Urothelium cell line (cell line): ENCODE data around the gene GABRB1.
A peak's percentile ranks its signal among the peaks of the same experiment; 100 is the strongest.
"Not testable (repeated sequence)": the region's sequence is repeated elsewhere in the genome, so short reads cannot be mapped to it uniquely, and the experiment has no call there.

Experiments
- DNase-seq: peaks from one replicate; pipeline ENCODE4 v3.0.0; 2011; ENCODE audit warnings: low spot score, mixed read lengths
- FAIRE-seq: peaks from 2 replicates; lab custom pipeline; 2011; peaks lifted over from hg19 to GRCh38; lab: Jason Lieb, UNC

Gene GABRB1

DNA sequence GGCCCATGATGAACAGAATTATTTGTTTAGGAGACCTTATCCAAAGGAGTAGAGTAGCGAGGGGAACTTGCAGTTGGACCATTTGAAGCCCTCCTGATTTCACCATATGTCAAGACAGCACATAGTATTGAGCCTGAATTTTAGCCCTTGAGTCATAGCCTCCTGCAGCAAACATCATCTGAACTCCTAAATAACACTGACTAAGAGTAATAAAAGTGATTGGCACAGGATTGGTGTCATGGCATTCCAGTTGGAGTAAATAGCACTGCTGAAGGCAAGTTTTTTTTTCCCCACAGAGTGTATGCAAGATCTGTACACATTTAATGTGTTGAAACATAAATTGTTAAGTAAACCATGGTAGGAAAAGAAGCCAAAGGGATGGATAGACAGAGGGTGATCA is 343.1 kb downstream of the GABRB1 start:
- DNase-seq (no peak), FAIRE-seq (no peak)

DNA sequence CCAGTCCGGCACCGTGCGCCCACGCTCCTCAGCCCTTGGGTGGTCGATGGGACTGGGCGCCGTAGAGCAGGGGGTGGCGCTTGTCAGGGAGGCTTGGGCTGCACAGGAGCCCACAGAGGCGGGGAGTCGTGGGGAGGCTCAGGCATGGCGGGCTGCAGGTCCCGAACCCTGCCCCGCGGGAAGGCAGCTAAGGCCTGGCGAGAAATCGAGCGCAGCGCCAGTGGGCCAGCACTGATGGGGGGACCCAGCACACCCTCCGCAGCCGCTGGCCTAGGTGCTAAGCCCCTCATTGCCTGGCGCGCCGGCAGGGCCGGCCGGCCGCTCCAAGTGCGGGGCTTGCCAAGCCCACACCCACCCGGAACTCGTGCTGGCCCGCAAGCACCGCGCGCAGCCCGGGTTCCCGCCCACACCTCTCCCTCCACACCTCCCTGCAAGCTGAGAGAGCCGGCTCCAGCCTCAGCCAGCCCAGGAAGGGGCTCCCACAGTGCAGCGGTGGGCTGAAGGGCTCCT is 346.7 kb downstream of the GABRB1 start:
- not testable (repeated sequence) for DNase-seq, FAIRE-seq

DNA sequence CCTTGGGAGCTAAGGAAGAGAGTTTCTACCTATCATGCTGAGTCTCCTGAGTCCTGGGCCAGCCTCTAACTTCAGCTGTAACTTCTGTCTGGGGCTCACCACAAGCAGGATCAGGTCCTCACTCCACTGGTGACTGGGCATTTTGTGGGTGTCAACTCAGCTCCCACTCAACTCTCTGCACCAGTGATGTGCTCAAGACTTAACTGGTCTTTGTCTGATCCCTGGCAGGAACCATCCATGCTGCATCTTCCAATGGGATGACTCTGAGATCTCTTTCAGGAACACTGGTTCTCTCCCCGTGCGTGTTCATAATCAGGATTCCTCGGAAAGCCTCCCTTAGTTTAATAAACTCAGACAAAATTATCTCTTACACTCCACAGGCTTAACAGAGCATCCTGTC is 349.8 kb downstream of the GABRB1 start:
- no peak for FAIRE-seq

DNA sequence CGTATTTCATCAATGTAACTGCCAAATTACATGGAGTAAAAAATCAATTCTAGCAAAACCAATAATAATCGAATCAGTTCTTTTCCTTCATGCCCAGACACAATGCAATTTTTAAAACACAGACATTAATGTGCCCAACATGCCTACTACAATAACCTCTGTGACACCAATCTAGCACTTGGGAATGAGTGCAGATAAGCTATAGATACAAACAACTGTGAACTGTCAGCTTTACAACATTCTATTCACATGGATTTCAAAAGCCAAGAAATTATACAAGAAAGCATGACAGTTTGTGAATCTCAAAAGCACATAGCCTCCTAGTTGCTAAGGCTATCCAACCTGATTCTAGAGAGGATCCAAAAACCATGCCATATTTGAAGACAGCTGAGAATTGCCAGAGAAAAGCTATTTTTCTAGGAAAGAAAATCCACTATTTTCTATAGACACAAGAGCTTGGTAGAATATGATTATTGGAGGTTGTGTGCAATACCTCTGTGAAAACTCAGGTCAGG is 351.5 kb downstream of the GABRB1 start:
- FAIRE-seq (no peak), DNase-seq (no peak)

More for the DNA sequence above, 349.8 kb downstream of the GABRB1 start:
- DNase-seq = no peak

DNA sequence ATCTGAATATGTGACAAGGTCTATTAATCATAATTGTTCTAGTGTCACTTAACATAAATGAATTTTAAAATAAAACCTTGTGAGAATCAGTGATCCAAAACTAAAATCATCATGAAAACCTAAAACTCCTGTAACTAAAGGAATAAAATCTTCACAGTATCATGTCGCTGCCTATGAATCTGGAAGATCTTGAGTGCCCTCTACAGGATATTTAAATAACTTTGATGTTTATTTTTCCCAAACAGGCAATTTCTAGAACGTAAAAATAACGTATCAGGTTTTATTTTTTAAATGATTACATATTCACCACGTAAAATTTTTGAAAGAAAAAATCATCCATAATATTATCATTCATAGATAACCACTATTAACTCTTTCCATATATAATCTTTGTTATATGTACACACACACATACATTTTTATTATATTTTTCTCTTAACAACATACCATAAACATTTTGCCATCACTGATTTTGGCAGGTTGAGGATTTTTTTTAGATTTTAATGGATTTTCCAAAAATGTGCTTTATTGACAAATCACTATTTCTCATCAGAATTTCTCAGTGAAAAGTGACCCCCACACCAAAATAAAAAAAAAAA is 352.6 kb downstream of the GABRB1 start:
- DNase-seq (peak; percentile 19), FAIRE-seq (no peak)

DNA sequence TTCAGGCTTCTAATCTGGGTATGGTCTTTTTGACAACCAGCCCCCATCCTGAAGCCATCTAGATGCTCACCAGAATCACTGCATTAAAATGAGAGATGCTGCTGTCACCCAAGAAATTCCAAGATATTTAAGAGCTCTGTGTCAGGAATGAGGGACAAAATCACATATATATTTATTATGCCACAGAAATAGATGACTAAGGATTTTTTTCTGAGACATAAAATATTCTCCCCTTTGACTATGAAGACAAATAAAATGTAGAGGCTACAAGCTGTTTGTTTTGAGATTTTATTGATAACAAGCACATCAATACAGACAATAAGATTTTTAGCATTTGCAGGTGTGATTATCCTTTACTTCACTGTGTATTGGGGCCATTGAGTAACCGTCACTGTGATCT is 354.8 kb downstream of the GABRB1 start:
- FAIRE-seq = no peak

DNA sequence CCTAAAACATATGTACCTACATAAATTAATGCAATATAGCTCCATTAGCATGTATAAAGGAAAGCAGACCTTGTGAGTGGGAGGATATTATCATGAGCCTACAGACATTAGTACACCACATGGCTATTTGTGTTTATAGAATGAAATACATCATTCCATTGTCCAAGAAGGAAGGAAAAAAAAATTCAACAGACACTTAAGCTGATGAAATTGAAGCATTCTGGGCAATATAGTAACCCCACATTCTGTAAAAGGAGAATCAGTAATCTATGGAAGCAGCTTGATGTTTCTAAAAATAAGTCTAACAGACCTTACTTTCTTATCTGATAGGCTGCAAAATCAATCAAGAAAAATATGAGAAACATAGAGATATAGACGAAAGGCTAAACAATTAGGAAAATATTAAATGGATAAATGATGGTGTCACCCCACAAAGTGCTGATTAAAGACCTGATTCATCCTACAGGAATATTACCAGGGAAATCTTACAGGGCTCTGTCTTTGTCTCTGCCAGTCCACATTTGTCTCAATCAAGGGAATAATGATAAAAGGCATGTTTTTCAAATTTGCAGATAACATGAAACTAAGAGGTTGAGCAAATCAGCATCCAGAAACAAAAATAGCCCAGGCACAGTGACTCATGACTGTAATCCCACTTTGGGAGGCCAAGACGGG is 355.3 kb downstream of the GABRB1 start:
- FAIRE-seq (no peak), DNase-seq (no peak)

More for the DNA sequence above, 354.8 kb downstream of the GABRB1 start:
- no peak for DNase-seq

DNA sequence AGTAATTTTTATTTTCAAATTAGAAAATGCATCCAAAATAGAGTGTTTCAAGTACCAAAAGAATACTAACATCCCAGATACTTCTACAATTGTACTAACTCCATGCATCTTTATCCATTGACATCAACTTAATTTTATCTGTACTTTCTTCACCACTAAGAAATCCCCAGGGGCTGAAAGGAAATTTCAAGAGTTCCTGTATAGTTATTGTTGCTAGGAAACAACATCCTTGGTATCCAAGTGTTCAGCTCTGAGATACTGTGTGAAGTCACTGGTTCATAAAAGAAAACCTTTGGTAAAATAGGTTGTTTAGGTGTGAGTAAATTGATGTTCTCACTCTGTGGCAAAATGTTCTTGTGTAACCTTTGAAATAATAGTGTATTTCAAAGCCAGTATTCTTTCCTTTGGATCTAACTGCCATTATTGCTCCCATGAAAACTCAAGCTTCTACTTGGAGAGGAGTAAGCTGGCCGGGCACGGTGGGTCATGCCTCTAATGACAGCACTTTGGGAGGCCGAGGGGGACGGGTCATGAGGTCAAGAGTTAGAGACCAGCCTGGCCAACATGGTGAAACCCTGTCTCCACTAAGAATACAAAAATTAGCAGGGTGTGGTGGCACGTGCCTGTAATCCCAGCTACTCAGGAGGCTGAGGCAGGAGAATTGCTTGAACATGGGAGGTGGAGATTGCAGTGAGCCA is 359.2 kb downstream of the GABRB1 start:
- no peak for FAIRE-seq
- no peak for DNase-seq

DNA sequence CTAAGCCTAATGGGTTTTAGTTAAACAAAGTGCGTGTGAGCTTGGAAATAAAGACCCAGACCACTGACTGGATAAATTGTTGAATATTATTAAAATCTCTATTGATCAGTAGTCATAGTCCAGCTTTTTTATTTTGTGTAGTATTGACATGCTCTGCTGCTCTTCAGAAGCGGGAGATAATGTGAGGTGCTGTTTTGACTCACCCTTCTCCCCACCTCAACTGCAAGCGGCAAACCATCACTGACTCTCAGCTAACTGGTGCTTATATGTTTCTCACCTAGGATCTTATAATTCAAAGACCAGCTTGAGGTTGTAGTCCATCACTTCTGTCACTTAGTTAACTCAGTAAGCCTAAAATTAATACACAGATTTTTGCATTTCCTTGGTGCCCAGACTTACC is 359.9 kb downstream of the GABRB1 start:
- DNase-seq (no peak), FAIRE-seq (no peak)

DNA sequence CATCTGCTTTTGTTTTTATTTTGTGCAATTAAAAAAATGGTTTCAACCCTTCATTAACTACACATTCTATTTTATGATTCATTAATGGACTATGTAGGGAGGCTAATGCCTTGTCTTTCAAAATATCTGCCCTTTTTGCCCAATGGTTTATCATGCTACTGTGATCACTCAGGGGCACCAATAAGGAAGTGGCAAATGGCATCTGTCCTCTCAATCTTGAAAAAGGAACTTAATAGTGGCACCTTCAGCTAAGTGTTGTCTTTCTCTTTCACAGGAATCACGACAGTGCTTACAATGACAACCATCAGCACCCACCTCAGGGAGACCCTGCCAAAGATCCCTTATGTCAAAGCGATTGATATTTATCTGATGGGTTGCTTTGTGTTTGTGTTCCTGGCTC is 375.0 kb downstream of the GABRB1 start:
- DNase-seq = no peak

DNA sequence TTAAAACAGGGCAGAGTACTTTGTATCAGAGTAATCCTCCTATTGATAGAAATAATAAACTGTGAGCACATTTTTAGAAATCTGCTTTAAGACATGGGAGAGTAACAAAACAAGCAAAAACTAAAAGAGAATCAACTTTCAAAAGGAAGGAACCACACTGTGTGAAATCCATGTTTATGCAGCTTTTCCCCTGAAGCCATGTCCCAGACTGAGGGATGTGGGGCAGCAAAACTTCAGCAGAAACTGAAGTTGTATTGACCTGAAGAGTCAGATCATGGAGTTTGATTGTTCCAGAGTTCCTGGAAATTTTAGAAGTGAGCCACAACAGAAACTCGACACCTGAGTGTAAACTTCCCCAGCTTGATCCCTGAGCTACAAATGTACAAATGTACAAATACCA is 378.9 kb downstream of the GABRB1 start:
- DNase-seq (no peak), FAIRE-seq (no peak)

More for the DNA sequence above, 375.0 kb downstream of the GABRB1 start:
- FAIRE-seq = no peak

DNA sequence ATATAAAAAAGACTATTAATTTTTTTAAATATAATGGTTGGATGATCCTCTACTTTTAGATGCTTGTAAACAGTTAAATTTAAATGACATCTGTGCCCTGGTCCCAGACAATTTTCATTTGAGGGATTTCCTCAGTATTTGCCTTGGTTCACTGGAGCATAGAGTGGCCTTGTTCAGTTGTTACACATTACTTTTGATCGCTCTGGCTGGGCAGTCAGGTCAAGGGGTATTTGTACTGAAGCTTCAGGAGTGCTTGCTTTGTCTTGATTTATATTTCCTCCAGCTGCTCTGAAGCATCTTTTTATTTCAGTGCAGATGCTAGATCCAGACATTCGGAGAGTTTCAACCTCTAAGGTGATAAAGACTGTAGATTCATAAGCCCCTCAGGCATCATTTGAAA is 382.2 kb downstream of the GABRB1 start:
- no peak for DNase-seq
- no peak for FAIRE-seq

DNA sequence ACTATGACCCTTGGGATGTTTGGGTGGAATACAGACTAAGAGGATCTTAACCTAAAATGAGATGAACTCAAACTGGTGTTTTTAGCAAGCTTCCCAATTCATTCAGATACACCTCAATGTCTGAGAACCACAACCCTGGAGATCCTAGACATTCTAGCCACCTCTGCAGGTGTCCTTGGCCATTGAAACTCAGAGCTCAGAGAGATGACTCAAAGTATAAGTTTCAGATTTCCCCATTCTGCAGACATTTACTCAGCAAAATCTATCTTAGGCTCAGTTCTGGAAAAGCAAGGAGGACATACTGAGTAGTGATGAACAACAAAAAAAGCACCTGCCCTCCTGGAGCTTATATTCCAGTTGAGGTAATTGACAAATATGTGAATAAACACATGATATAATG is 384.4 kb downstream of the GABRB1 start:
- no peak for FAIRE-seq
- no peak for DNase-seq

DNA sequence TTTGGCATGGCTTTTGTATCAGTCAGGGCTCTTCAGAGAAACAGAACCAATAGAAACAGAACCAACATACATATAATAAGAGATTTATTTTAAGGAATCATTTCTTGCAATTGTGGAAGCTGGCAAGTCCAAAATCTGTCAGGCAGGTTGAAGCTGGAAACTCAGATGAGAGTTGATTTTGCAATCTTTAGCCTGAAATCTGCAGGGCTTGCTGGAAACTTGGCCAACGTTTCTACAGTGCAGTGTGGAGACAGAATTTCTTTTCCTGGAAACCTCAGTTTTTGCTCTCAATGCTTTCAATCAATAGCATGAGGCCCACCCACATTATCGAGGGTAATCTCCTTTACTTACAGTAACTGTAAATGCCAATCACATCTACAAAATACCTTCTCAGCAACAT is 386.8 kb downstream of the GABRB1 start:
- no peak for DNase-seq
- no peak for FAIRE-seq

DNA sequence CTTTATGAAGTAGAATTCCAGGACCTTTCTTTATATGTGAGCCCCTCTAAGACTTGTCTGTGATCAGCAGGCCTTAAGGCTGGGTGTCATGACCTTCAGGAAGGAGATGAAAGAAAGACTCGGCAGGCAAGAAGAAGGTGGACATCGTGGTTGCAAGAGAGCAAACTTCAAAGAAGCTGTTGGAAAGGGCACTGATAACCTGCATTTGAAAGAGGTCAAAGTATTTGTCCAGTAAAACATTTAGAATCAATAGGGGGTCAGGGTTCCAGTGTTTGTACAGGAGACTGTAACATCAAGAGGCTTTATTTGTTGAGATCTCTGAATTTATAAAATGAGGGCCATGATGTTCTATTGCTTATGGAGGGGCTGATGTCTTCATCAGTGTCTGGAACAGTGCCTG is 387.9 kb downstream of the GABRB1 start:
- no peak for FAIRE-seq
- DNase-seq = no peak

DNA sequence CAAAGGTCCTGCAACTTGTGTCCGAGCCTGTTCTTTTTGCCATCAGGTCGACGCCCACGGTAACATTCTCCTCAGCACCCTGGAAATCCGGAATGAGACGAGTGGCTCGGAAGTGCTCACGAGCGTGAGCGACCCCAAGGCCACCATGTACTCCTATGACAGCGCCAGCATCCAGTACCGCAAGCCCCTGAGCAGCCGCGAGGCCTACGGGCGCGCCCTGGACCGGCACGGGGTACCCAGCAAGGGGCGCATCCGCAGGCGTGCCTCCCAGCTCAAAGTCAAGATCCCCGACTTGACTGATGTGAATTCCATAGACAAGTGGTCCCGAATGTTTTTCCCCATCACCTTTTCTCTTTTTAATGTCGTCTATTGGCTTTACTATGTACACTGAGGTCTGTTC is 394.3 kb downstream of the GABRB1 start:
- no peak for FAIRE-seq
- DNase-seq = no peak

DNA sequence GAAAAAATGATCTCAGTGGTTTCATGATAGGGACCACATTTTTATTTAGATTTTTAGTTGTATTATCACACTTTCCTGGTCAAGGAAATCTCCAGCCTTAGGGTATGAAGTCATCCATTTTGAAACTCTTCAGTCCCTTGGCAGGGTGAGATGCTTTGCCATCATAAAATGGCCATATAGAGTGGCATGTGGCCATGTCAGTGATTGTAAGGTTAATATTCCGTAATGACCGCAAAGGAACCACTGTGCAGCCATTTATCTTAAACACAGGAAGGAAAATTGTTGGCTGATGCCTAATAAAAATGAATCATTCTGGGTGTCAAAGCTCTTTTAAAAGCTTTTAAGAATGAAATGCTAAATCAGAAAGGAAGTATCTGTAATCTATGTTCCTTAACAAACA is 396.6 kb downstream of the GABRB1 start:
- FAIRE-seq (no peak), DNase-seq (no peak)

DNA sequence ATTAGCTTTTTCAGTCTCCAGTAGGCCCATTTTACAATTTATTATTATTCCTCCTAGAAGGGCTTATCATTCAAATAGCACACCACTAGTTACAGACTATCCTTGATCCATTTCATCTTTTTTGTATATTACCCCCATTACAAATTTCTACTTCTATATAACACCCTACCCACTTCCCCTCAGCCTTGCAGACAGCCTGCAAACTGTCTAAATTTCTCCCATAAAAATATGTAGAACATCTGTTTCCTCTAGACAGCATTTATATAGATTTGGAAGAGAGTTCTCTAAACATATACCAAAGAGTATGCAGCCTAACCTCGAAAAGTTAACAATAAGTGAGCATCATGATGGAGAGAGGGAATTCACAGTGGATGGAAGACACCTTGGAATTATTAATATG is 401.4 kb downstream of the GABRB1 start:
- FAIRE-seq (no peak), DNase-seq (no peak)

DNA sequence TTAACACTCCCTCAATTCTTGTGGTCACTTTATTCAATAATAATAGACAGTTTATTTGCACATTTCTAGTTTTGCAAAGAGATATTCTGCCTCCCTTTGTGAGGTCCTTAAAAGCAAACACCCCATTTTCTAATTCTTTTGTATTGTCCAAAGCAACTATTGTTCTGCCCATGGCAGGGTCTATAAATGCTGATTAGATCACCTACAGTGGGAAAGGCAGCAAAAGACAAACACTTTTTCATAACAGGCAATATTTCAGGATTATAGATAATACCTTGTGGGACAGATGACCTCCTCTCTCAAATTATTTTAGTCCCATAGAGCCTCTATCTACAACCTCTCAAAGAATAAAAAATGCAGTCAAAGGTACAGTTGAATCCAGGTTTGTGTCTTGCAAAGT is 403.6 kb downstream of the GABRB1 start:
- FAIRE-seq = no peak
- DNase-seq = no peak

DNA sequence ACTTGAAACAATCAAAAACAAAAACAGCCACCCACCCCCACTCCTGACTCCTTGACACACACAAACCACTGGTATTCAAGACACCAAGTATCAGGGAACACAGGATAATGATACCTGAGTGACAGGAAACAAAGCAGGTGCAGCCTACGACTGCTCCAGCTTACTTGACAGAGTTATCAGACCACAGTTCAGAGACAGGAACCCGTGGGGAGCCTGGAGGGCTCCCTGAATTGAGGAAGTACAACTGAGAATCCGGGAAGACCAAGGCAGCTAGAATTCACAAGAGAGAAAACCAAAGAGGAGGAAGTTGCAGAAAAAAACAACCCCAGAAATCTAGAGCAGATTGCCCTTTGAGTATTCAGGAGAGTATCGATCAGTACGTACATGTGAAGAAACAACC is 411.6 kb downstream of the GABRB1 start:
- no peak for DNase-seq

DNA sequence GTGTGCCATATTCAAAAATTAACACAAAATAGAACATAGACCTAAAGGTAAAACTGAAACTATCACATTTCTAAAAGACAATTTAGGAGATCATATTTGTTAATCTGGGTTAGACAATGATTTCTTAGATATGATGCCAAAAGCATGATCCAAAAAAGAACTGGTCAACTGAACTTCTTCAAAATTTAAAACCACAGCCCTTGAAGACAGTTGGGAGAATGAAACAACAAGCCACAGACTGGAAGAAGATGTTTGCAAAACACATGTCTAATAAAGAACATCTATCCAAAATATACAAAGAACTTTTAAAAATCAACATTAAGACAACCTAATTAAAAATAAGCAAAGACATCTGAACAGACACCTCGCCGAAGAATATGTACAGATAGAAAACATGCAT is 412.7 kb downstream of the GABRB1 start:
- no peak for DNase-seq
- FAIRE-seq = no peak

More for the DNA sequence above, 411.6 kb downstream of the GABRB1 start:
- FAIRE-seq = no peak

DNA sequence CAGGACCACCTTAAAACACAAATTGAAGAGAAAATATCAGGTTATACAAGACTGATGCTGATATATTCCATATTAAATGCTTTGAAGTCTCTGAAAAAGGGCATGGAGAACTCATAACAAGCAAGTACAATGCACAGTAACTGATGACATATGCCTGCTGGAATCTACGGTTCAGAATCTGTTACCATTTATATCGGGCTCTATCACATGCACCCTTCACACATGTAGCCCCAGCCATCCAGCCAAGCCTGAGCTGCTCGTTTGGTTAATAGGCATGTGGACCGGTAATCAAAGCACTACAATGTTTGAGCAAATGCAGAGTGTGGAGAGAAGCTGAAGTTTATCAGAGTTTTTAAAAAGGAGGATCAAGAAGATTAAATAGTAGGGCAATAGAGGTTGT is 420.3 kb downstream of the GABRB1 start:
- FAIRE-seq (no peak), DNase-seq (no peak)
